Testis (tissue), 3 donors: Measurements from ENCODE around the gene ACE. TPM values are rescaled to one million over a fixed set of nuclear protein-coding genes. Genes with fewer than 3 reads are reported as not detected.
A peak's percentile ranks its signal among the peaks of the same experiment; 100 is the strongest.

Experiments
- DNase-seq: peaks from one replicate; pipeline ENCODE4 v3.0.0-alpha.2; 2019
- H3K27ac ChIP-seq, 2 donors: fragments of 200-600 bp; sonication (generic); one replicate each; pipeline ENCODE4 v1.5.1; 2019
- H3K27me3 ChIP-seq: fragments of 200-600 bp; sonication (generic); one replicate; pipeline ENCODE4 v1.5.1; 2019
- H3K36me3 ChIP-seq: fragments of 200-600 bp; sonication (generic); one replicate; pipeline ENCODE4 v1.5.1; 2017; ENCODE audit warnings: low read depth; ENCODE audit errors: missing control alignments
- H3K4me1 ChIP-seq: fragments of 200-600 bp; sonication (generic); one replicate; pipeline ENCODE4 v1.5.1; 2019
- H3K4me3 ChIP-seq, 2 donors: fragments of 200-600 bp; sonication (generic); one replicate each; pipeline ENCODE4 v1.5.1; 2017 to 2019
- H3K9me3 ChIP-seq: fragments of 200-600 bp; sonication (generic); one replicate; pipeline ENCODE4 v1.5.1; 2017
- CTCF ChIP-seq, 3 experiments: fragments of 450-650 bp in 2 of 3; fragments of 200-600 bp in 1 of 3; sonication (generic) in 1 of 3; IDR thresholded peaks; one replicate each; pipeline ENCODE4 v1.5.1; 2016 to 2019; ENCODE audit warnings: antibody characterized with exemption in 3 of 3, mild to moderate bottlenecking in 2 of 3, moderate library complexity in 1 of 3
- POLR2A ChIP-seq: fragments of 450-650 bp; IDR thresholded peaks from one replicate; pipeline ENCODE4 v1.6.1; 2017; ENCODE audit warnings: antibody characterized with exemption, mild to moderate bottlenecking, moderate library complexity
- WGBS, 2 donors: methylation state at CpG; one replicate each; pipeline ENCODE4 v1.1.5; 2018; 5-methylcytosine and 5-hydroxymethylcytosine counted together
- intact Hi-C: fragments of 100-400 bp; cut with DNase I; formaldehyde crosslinking; loops from one replicate; pipeline ENCODE4 v1.15.1; 2023; ENCODE audit warnings: low total_unique reads
- polyA plus RNA-seq: library from polyadenylated mRNA; stranded (reverse); fragments of 350-450 nt; fragmentation: Illumina TruSeq; extraction: RNeasy Lipid Tissue Mini Kit (QIAGEN cat#74804); gene quantifications from one replicate; pipeline ENCODE4 v1.2.3, GENCODE V29; 2014; ENCODE audit warnings: low read depth, low replicate concordance; ENCODE audit not compliant: insufficient read depth
- total RNA-seq, 2 donors: library from RNA; depleted of rRNA; stranded (reverse); fragments of >200 nt; gene quantifications; one replicate each; pipeline ENCODE4 v1.2.3, GENCODE V29; 2016

Gene ACE
- total and polyA plus RNA-seq, 3 donors from 2014 or later: 87.8 to 216 (median 174) TPM

GRCh38 chr17:63523253-63523855 lies 46.5 kb downstream of the ACE start, which contains the start of gene KCNH6:
TSS of gene KCNH6 (plus strand) at chr17:63523358. CDS start at chr17:63523414, 56 bp downstream.
- Histone ChIP-seq H3K36me3 (no peaks in the 10 kb centered on the region), H3K9me3 (no peaks in the 10 kb centered on the region), H3K4me1 (no peaks in the 10 kb centered on the region), H3K27ac (no peak within 1 kb of the TSS), H3K4me3 (peak within 1 kb of the TSS; percentile 24 to 26), H3K27me3 (no peaks in the 10 kb centered on the region)
- intact Hi-C loops: no loop called here
- DNase-seq: no peak
- WGBS, 2 donors: 12 to 13% methylated on average over 28 to 38 of the region's 38 CpGs
- TF ChIP-seq POLR2A (no peak), CTCF (IDR thresholded peaks at IDR 0.05) (no peak)

- H3K4me3 ChIP-seq: no peak overlapping the region
- DNase-seq: no peak
- H3K36me3 ChIP-seq: no peaks in the 10 kb centered on the region
- no peaks in the 10 kb centered on the region for H3K27me3 ChIP-seq
- H3K4me1 ChIP-seq: no peaks in the 10 kb centered on the region
- intact Hi-C loops: no loop called here
- WGBS, 2 donors: 82 to 95% methylated on average over 5 to 14 of the region's 14 CpGs
- H3K27ac ChIP-seq: no peak overlapping the region
- TF ChIP-seq CTCF (IDR thresholded peaks at IDR 0.05): no peak
- no peak for TF ChIP-seq POLR2A
- H3K9me3 ChIP-seq: no peaks in the 10 kb centered on the region
These were observed 47.2 kb downstream of the ACE start for GRCh38 chr17:63524051-63524450.

GRCh38 chr17:63525190-63525946 lies 48.5 kb downstream of the ACE start:
- Histone ChIP-seq H3K9me3 (no peaks in the 10 kb centered on the region), H3K4me1 (no peaks in the 10 kb centered on the region), H3K27ac (no peak overlapping the region), H3K27me3 (no peaks in the 10 kb centered on the region), H3K4me3 (no peak overlapping the region), H3K36me3 (no peaks in the 10 kb centered on the region)
- intact Hi-C loops: no loop called here
- no peak for DNase-seq
- TF ChIP-seq POLR2A: no peak
- TF ChIP-seq CTCF (IDR thresholded peaks at IDR 0.05): no peak
- 75 to 77% methylated on average over 6 of the region's 6 CpGs for WGBS, 2 donors

GRCh38 chr17:63526861-63527260 lies 50.0 kb downstream of the ACE start:
- Histone ChIP-seq H3K36me3 (no peaks in the 10 kb centered on the region), H3K4me3 (no peak overlapping the region), H3K27me3 (no peaks in the 10 kb centered on the region), H3K27ac (no peak overlapping the region), H3K4me1 (no peaks in the 10 kb centered on the region), H3K9me3 (no peaks in the 10 kb centered on the region)
- no peak for DNase-seq
- no peak for TF ChIP-seq POLR2A
- TF ChIP-seq CTCF (IDR thresholded peaks at IDR 0.05): no peak
- WGBS, 2 donors: 90 to 91% methylated on average over 5 of the region's 5 CpGs
- intact Hi-C loops: no loop called here
